Transverse colon (tissue), 4 donors: Measurements from ENCODE around the gene SMIM45.

Experiments
- CTCF ChIP-seq, 5 experiments: fragments of 200-600 bp in 3 of 5; fragments of 450-650 bp in 2 of 5; sonication (generic) in 3 of 5; IDR thresholded peaks; 1 replicate in 2 of 5; 2 replicates in 3 of 5; pipeline ENCODE4 v1.5.1; 2016 to 2017; ENCODE audit warnings: antibody characterized with exemption in 5 of 5, inconsistent platforms in 3 of 5, mild to moderate bottlenecking in 2 of 5, moderate library complexity in 1 of 5
- POLR2A ChIP-seq: fragments of 450-650 bp; IDR thresholded peaks from one replicate; pipeline ENCODE4 v1.6.1; 2016; ENCODE audit warnings: antibody characterized with exemption, mild to moderate bottlenecking, moderate library complexity
- POLR2AphosphoS5 ChIP-seq, 3 donors: sonication (generic); formaldehyde crosslinking; IDR thresholded peaks; one replicate each; pipeline ENCODE4 v1.6.1; 2016; ENCODE audit warnings: antibody characterized with exemption in 3 of 3

GRCh38 chr22:41911001-41911611 is 40.8 kb upstream of the SMIM45 start:
- TF ChIP-seq CTCF (IDR thresholded peaks at IDR 0.05) (no peak), POLR2A (no peak), POLR2AphosphoS5 (IDR thresholded peaks at IDR 0.05) (no peak)
